Head of caudate nucleus (tissue), 42 donors: ENCODE results near the gene BFSP1.

Experiments used
- DNase-seq, 42 donors: peaks; one replicate each; pipeline versions ENCODE4 v3.0.0 to v3.0.0-alpha.2; 2020 to 2021; ENCODE audit warnings: mixed read lengths in 7 of 42
- intact Hi-C: fragments of 100-400 bp; cut with DNase I; formaldehyde crosslinking; loops from one replicate; pipeline ENCODE4 v1.15.0; 2022

BFSP1 gene

GRCh38 chr20:17504066-17504897 is 26.9 kb downstream of the BFSP1 start:
- DNase-seq: peak in 5 of 42 donors; percentile 6 to 38 (median 15)
- intact Hi-C loops: no loop called here

- intact Hi-C loops: no loop called here
- DNase-seq: peak in 2 of 42 donors; percentile 5 to 27
Observed at GRCh38 chr20:17503301-17504065, 27.7 kb downstream of the BFSP1 start.

- intact Hi-C loops: no loop called here
Observed at GRCh38 chr20:17502105-17502504, 29.1 kb downstream of the BFSP1 start.

GRCh38 chr20:17501701-17502100 is 29.5 kb downstream of the BFSP1 start:
- DNase-seq: peak in 2 of 42 donors; percentile 15 to 19
- intact Hi-C loops: no loop called here

More at GRCh38 chr20:17502105-17502504, 29.1 kb downstream of the BFSP1 start:
- peak in 1 of 42 donors; percentile 32 for DNase-seq

- peak in 2 of 42 donors; percentile 9 to 32 for DNase-seq
- intact Hi-C loops: no loop called here
Observed at GRCh38 chr20:17500826-17501225, 30.4 kb downstream of the BFSP1 start.

- DNase-seq: peak in 2 of 42 donors; percentile 30 to 32
- intact Hi-C loops: no loop called here
Observed at GRCh38 chr20:17500271-17500670, 30.9 kb downstream of the BFSP1 start.

- peak in 2 of 42 donors; percentile 22 to 23 for DNase-seq
- intact Hi-C loops: no loop called here
Observed at GRCh38 chr20:17499041-17499440, 32.1 kb downstream of the BFSP1 start.

- peak in 2 of 42 donors; percentile 15 to 16 for DNase-seq
- intact Hi-C loops: no loop called here
Observed at GRCh38 chr20:17498641-17499040, 32.5 kb downstream of the BFSP1 start.

- DNase-seq: peak in 2 of 42 donors; percentile 15 to 32
- intact Hi-C loops: no loop called here
Observed at GRCh38 chr20:17497821-17498580, 33.2 kb downstream of the BFSP1 start.

GRCh38 chr20:17495826-17496225 is 35.4 kb downstream of the BFSP1 start:
- peak in 2 of 42 donors; percentile 14 to 22 for DNase-seq

GRCh38 chr20:17494201-17494600 is 37.0 kb downstream of the BFSP1 start:
- peak in 1 of 42 donors; percentile 22 for DNase-seq
- intact Hi-C loops: no loop called here

More at GRCh38 chr20:17495826-17496225, 35.4 kb downstream of the BFSP1 start:
- intact Hi-C loops: no loop called here

- peak in 1 of 42 donors; percentile 5 for DNase-seq
- intact Hi-C loops: no loop called here
Observed at GRCh38 chr20:17493173-17493572, 38.0 kb downstream of the BFSP1 start.

GRCh38 chr20:17491488-17491887 is 39.7 kb downstream of the BFSP1 start:
- DNase-seq: no peak
- intact Hi-C loops: no loop called here

- intact Hi-C loops: no loop called here
Observed at GRCh38 chr20:17491041-17491440, 40.1 kb downstream of the BFSP1 start.

GRCh38 chr20:17490501-17490900 is 40.7 kb downstream of the BFSP1 start:
- intact Hi-C loops: no loop called here
- DNase-seq: peak in 1 of 42 donors; percentile 27

More at GRCh38 chr20:17491041-17491440, 40.1 kb downstream of the BFSP1 start:
- DNase-seq: no peak

GRCh38 chr20:17488916-17489600 is 42.1 kb downstream of the BFSP1 start:
- peak in 1 of 42 donors; percentile 25 for DNase-seq
- intact Hi-C loops: no loop called here

GRCh38 chr20:17485017-17485416 is 46.2 kb downstream of the BFSP1 start:
- DNase-seq: peak in 1 of 42 donors; percentile 28
- intact Hi-C loops: no loop called here

- no peak for DNase-seq
- intact Hi-C loops: no loop called here
Observed at GRCh38 chr20:17482536-17482935, 48.6 kb downstream of the BFSP1 start.

GRCh38 chr20:17481661-17482060 is 49.5 kb downstream of the BFSP1 start:
- DNase-seq: no peak
- intact Hi-C loops: no loop called here
